Calu3 (cell line): Measurements from ENCODE around the gene CERT1. TPM values are rescaled to one million over a fixed set of nuclear protein-coding genes. Genes with fewer than 3 reads are reported as not detected.
"Not testable (repeated sequence)": the region's sequence is repeated elsewhere in the genome, so short reads cannot be mapped to it uniquely, and the experiment has no call there.

Experiments used
- Bru-seq: library from RNA; stranded (reverse); fragments of 400-500 nt; gene quantifications from one replicate; lab custom pipeline; 2021; lab: Mats Ljungman, UMichigan
- BruChase-seq, 2 experiments: library from RNA; stranded (reverse); fragments of 400-500 nt; gene quantifications; one replicate each; lab custom pipeline; 2021; lab: Mats Ljungman, UMichigan
- BruUV-seq: library from RNA; stranded (reverse); fragments of 400-500 nt; replicated peaks from 2 replicates; lab custom pipeline; 2021; lab: Mats Ljungman, UMichigan
- CTCF ChIA-PET: fragments of 300-600 bp; sonication (Branson Sonifier 250); formaldehyde crosslinking; loops from one replicate; lab custom pipeline; 2022; ENCODE audit warnings: antibody characterized with exemption; lab: Charles Lee
- DNase-seq: peaks from one replicate; pipeline ENCODE4 v3.0.0; 2022
- H3K27ac Mint-ChIP-seq: one replicate; pipeline ENCODE4 v1.8.0; 2022; ENCODE audit warnings: mixed read lengths; ENCODE audit not compliant: unreplicated experiment
- H3K27me3 Mint-ChIP-seq: one replicate; pipeline ENCODE4 v1.8.0; 2022; ENCODE audit warnings: mixed read lengths; ENCODE audit not compliant: unreplicated experiment
- H3K36me3 Mint-ChIP-seq: one replicate; pipeline ENCODE4 v1.8.0; 2022; ENCODE audit warnings: mild to moderate bottlenecking, moderate library complexity, mixed read lengths; ENCODE audit not compliant: insufficient read depth, unreplicated experiment
- H3K4me1 Mint-ChIP-seq: one replicate; pipeline ENCODE4 v1.8.0; 2022; ENCODE audit warnings: mild to moderate bottlenecking, low read depth, mixed read lengths; ENCODE audit not compliant: unreplicated experiment
- H3K4me3 Mint-ChIP-seq: one replicate; pipeline ENCODE4 v1.8.0; 2022; ENCODE audit warnings: mild to moderate bottlenecking, low read depth, moderate library complexity, mixed read lengths; ENCODE audit not compliant: unreplicated experiment
- H3K9me3 Mint-ChIP-seq: one replicate; pipeline ENCODE4 v1.8.0; 2022; ENCODE audit warnings: low read depth, mixed read lengths; ENCODE audit not compliant: unreplicated experiment
- CTCF ChIP-seq: fragments of 200-600 bp; IDR thresholded peaks from one replicate; pipeline ENCODE4 v1.8.0; 2022; ENCODE audit warnings: antibody characterized with exemption; ENCODE audit not compliant: unreplicated experiment
- intact Hi-C: fragments of 100-400 bp; cut with micrococcal nuclease; formaldehyde crosslinking; loops from one replicate; pipeline ENCODE4 v1.10.0; 2022; ENCODE audit not compliant: unreplicated experiment
- long read RNA-seq: library from polyadenylated mRNA; stranded (forward); transcript quantifications from one replicate; pipeline ENCODE4 v2.0.0, GENCODE V29; 2022
- total RNA-seq: library from RNA; stranded (reverse); gene quantifications from 2 replicates; pipeline ENCODE4 v1.2.3, GENCODE V29; 2022

CERT1 gene
- total RNA-seq (63.4 and 68.6 TPM in 2 replicates), Bru-seq, nascent RNA (percentile 91 among the genes with signal in this experiment), BruChase-seq, experiment 1, labeled RNA remaining after a 6-hour chase (percentile 83 among the genes with signal in this experiment), BruChase-seq, experiment 2, labeled RNA remaining after a 2-hour chase (percentile 80 among the genes with signal in this experiment)
- long read RNA-seq, transcript COL4A3BP-222 (17 exons, 3,154 nt) = major isoform, 12 of 31 reads
- long read RNA-seq, partial matches to known transcripts = 1 of 31 reads
- long read RNA-seq, other reads (novel, unspliced or antisense) = 7 of 31 reads

GRCh38 chr5:75511435-75512382 lies at the start of gene CERT1, which contains the start of gene POLK:
Gene CERT1, minus strand, starts transcription at chr5:75511629. Its CDS starts 422 bp downstream, at chr5:75511207.
Gene POLK, plus strand, starts transcription at chr5:75511891.
- Mint-ChIP-seq H3K27me3 (no peaks in the 10 kb centered on the region), H3K9me3 (no peaks in the 10 kb centered on the region), H3K4me3 (peak within 1 kb of the TSS; percentile 93), H3K36me3 (peaks cover 34% of the 10 kb centered on the region), H3K27ac (peak within 1 kb of the TSS; percentile 84), H3K4me1 (peaks cover 41% of the 10 kb centered on the region)
- no TSS peak for BruUV-seq
- peak; percentile 99 for DNase-seq
- intact Hi-C loops = loop anchor here (2.0 kb wide), 1 partner anchor 55 kb away; no protein-coding TSS in a partner anchor
- CTCF ChIA-PET = interaction anchor here (0.7 to 1.7 kb wide), 5 partner anchors 31 to 1125 kb away, joined by 3 to 4 read pairs (median 3); partner anchors contain the start of gene HMGCR
- no peak for TF ChIP-seq CTCF

GRCh38 chr5:75560655-75561054 lies 49.2 kb upstream of the CERT1 start:
- H3K36me3 Mint-ChIP-seq, CTCF ChIA-PET, H3K4me3 Mint-ChIP-seq, H3K27ac Mint-ChIP-seq, BruUV-seq, H3K27me3 Mint-ChIP-seq, DNase-seq: not testable (repeated sequence)
- Mint-ChIP-seq H3K4me1 (peaks cover 20% of the 10 kb centered on the region), H3K9me3 (peaks cover 19% of the 10 kb centered on the region)
- intact Hi-C loops = loop anchor here (10.0 kb wide), 1 partner anchor 126 kb away; no protein-coding TSS in a partner anchor

GRCh38 chr5:75558981-75559632 lies 47.7 kb upstream of the CERT1 start:
- Mint-ChIP-seq H3K27ac (no peak overlapping the region), H3K36me3 (no peaks in the 10 kb centered on the region), H3K4me1 (peaks cover 13% of the 10 kb centered on the region), H3K4me3 (no peak overlapping the region), H3K9me3 (peaks cover 15% of the 10 kb centered on the region), H3K27me3 (no peaks in the 10 kb centered on the region)
- no peak for DNase-seq
- CTCF ChIA-PET = interaction anchor here (1.6 kb wide), 1 partner anchor 9 kb away, joined by 3 read pairs; no protein-coding TSS in a partner anchor
- intact Hi-C loops = no loop called here
- no TSS peak for BruUV-seq
- TF ChIP-seq CTCF = no peak

GRCh38 chr5:75558221-75558620 lies 46.8 kb upstream of the CERT1 start:
- Mint-ChIP-seq H3K9me3 (peaks cover 8% of the 10 kb centered on the region), H3K4me1 (peaks cover 18% of the 10 kb centered on the region), H3K36me3 (no peaks in the 10 kb centered on the region), H3K27ac (no peak overlapping the region), H3K4me3 (no peak overlapping the region), H3K27me3 (no peaks in the 10 kb centered on the region)
- TF ChIP-seq CTCF = no peak
- intact Hi-C loops = no loop called here
- CTCF ChIA-PET = interaction anchor here (1.6 kb wide), 1 partner anchor 10 kb away, joined by 3 read pairs; no protein-coding TSS in a partner anchor
- no TSS peak for BruUV-seq
- no peak for DNase-seq
